T-helper 1 cell treated with Interleukin-12 subunit alpha and Interleukin-12 subunit beta and Interleukin-4 antibody, amounts not matched to agents 30 μg/mL and 1 μg/mL, for 36 hours (primary cell): ENCODE measurements around the gene MPP3.
"Not testable (repeated sequence)": the region's sequence is repeated elsewhere in the genome, so short reads cannot be mapped to it uniquely, and the experiment has no call there.

Experiments
- H3K27ac Mint-ChIP-seq: one replicate; pipeline ENCODE4 v1.8.0; 2021; ENCODE audit warnings: mild to moderate bottlenecking, mixed read lengths
- H3K27me3 Mint-ChIP-seq: one replicate; pipeline ENCODE4 v1.8.0; 2021; ENCODE audit warnings: low read depth, mixed read lengths
- H3K36me3 Mint-ChIP-seq: one replicate; pipeline ENCODE4 v1.8.0; 2021; ENCODE audit warnings: low read depth, mixed read lengths
- H3K4me1 Mint-ChIP-seq: one replicate; pipeline ENCODE4 v1.8.0; 2021; ENCODE audit warnings: low read depth, mixed read lengths
- H3K4me3 Mint-ChIP-seq: one replicate; pipeline ENCODE4 v1.8.0; 2021; ENCODE audit warnings: mild to moderate bottlenecking, moderate library complexity, mixed read lengths
- H3K9me3 Mint-ChIP-seq: one replicate; pipeline ENCODE4 v1.8.0; 2021; ENCODE audit warnings: mixed read lengths

The MPP3 gene

DNA sequence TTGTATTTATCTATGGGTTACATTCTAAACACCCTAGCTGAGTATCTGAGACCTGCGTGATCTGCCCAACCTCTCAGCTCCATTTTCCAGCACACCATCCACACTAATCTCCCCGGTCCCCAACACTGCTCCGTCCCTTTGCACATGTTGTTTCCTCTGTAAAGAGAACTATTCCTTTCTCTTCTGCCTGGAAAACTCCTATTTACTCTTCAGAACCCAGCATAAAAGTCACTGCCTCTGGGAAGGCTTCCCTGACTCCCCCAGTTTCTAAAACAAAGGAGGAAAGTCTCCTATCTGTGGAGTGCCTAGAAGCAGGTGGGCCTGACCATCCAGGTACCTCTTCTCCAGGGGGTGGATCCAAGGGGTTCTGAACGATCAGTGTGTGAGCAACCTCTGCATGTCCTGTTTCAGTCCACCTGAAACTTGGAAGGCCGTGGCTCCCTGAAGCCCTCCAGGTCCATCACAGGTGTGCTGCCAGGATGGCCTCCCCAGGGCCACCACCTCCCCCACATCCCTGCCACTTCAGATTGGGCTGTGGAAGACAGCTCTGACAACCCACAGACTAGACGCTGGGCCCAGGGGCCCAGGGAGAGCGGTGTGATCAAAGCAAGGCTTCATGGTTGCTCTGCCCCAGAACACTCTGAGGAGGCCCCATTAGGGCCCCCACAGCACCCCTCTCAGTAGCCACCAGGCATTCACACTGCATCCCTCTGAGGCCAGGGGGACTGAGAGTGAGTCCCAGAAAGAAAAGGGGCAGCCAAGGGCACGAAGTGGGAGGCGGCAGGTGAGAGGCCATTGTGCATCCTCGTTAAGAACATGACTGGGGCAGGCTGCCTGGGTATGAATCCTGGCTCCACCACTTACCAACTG is 20.3 kb downstream of the MPP3 start:
- no peak overlapping the region for H3K4me3 Mint-ChIP-seq
- H3K9me3 Mint-ChIP-seq: no peaks in the 10 kb centered on the region
- peaks cover 10% of the 10 kb centered on the region for H3K27me3 Mint-ChIP-seq
- no peaks in the 10 kb centered on the region for H3K4me1 Mint-ChIP-seq
- no peak overlapping the region for H3K27ac Mint-ChIP-seq
- no peaks in the 10 kb centered on the region for H3K36me3 Mint-ChIP-seq

DNA sequence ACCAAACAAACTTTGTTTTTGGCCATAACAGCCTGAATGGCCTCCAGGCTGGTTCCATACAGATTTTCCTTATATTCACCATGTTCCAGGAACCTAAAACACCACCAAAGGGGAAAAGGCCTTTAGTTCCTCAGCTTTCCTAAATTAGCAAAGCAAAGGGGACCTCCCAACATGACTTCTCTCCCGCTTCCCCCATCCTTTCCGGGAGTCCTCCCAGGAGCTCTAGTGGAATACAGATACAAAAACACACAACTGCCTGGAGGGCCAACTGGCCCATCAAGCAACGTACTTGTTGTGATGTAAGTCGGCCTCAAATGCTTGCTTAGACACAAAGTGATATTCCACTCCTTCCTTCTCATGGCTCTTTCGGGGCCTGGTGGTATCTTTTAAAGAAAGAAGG is 22.1 kb downstream of the MPP3 start:
- Mint-ChIP-seq H3K36me3 (no peaks in the 10 kb centered on the region), H3K27me3 (peaks cover 10% of the 10 kb centered on the region), H3K9me3 (no peaks in the 10 kb centered on the region), H3K27ac (no peak overlapping the region), H3K4me1 (no peaks in the 10 kb centered on the region), H3K4me3 (no peak overlapping the region)

DNA sequence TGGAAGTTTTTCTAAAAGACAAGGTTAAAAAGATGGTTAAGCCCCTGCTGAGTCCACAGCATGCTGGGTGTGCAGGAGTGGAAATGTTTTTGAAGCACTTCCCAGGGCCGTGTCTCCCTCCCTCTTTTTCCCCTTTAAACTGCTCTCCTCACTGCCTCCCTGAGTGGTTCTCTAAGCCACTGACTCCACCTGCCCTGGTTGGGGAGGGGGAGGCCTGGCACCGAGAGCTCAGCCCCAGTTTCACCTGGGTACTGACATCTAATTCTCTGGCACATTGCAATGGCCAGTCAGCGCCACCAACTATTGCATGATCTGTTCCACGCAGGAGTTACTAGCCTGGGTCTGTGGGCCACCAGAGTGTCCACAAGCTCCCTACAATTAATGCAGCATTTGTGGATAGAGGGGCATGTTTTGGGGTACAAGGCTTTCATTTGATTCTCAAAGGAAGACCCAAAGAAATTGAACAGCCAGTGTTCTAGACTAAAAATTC is 22.7 kb downstream of the MPP3 start:
- Mint-ChIP-seq H3K27ac (no peak overlapping the region), H3K27me3 (peaks cover 11% of the 10 kb centered on the region), H3K36me3 (no peaks in the 10 kb centered on the region), H3K9me3 (no peaks in the 10 kb centered on the region), H3K4me1 (no peaks in the 10 kb centered on the region), H3K4me3 (no peak overlapping the region)

DNA sequence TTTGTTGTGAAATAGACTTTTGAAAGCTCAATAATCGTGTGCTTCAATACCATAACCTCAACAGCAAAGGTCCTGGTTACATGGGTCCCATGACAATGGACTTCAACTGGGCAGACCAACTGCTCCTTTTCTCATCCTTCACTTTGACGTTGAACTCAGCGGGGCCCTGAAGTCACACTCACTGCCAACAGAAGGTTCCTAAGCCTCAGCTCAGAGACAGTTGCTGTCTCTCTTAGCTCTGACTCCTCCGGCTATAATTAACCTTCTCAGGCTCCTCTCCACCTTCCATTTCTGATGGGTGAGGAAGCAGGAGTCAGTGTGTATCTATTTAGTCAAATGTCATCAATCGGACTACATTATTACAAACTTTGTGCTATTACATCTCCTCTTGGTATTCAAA is 23.8 kb downstream of the MPP3 start:
- no peak overlapping the region for H3K27ac Mint-ChIP-seq
- H3K4me3 Mint-ChIP-seq: no peak overlapping the region
- no peaks in the 10 kb centered on the region for H3K4me1 Mint-ChIP-seq
- no peaks in the 10 kb centered on the region for H3K9me3 Mint-ChIP-seq
- peaks cover 20% of the 10 kb centered on the region for H3K27me3 Mint-ChIP-seq
- no peaks in the 10 kb centered on the region for H3K36me3 Mint-ChIP-seq

DNA sequence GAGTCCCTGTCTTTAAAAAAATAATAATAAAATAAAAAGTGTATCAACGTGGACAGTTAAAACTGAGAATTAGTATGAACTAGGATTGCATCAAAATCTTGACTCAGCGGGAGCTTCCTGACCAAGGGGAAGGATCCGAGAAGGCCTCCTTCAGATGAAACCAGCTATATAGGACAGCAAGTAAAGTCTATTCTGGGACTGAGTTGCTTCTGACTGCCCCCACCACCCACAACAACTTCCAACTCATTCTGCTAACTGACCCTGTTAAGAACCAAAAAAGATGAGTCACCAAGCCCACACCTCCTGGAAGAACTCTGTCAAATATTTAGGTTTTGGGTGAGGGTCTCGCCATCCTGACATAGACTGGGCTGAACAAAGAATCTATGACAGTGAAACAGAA is 24.9 kb downstream of the MPP3 start:
- no peaks in the 10 kb centered on the region for H3K4me1 Mint-ChIP-seq
- no peaks in the 10 kb centered on the region for H3K9me3 Mint-ChIP-seq
- H3K4me3 Mint-ChIP-seq: no peak overlapping the region
- no peak overlapping the region for H3K27ac Mint-ChIP-seq
- peaks cover 30% of the 10 kb centered on the region for H3K27me3 Mint-ChIP-seq
- no peaks in the 10 kb centered on the region for H3K36me3 Mint-ChIP-seq

DNA sequence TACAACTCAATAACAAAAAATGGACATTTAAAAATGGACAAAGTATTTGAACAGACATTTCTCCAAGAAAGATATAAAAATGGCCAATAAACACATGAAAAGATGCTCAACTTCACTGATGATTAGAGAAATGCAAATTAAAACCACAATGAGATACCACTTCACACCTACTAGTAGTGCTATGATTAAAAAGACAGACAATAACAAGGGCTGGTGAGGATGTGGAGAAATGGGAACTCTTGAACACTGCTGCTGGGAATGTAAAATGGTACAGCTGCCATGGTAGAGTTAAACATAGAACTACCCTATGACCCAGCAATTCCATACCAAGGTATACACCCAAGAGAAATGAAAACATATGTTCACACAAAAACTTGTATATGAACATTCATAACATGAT is 27.8 kb downstream of the MPP3 start:
- H3K9me3 Mint-ChIP-seq: no peaks in the 10 kb centered on the region
- H3K36me3 Mint-ChIP-seq: no peaks in the 10 kb centered on the region
- no peak overlapping the region for H3K4me3 Mint-ChIP-seq
- H3K27me3 Mint-ChIP-seq: peaks cover 35% of the 10 kb centered on the region
- no peak overlapping the region for H3K27ac Mint-ChIP-seq
- H3K4me1 Mint-ChIP-seq: no peaks in the 10 kb centered on the region

DNA sequence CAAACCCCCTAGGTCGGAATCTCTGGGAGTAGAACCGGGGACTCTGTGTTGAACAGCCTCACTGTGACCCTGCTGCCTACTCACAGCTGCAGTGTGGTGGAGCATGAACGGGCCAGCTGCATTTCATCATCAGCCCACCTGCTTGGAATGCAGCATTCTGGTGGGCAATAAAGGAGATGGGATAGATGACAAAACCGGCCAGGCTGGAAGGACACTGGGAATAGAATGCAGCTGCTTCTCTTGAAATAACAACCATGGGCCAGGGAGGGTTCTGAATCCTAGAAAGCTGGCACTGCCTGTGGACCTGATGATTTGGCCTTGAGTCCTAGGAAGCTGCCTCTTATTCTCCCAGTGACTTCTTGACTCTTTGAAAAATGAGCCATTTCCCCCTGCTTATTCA is 29.2 kb downstream of the MPP3 start:
- no peaks in the 10 kb centered on the region for H3K9me3 Mint-ChIP-seq
- no peaks in the 10 kb centered on the region for H3K4me1 Mint-ChIP-seq
- peaks cover 35% of the 10 kb centered on the region for H3K27me3 Mint-ChIP-seq
- no peak overlapping the region for H3K4me3 Mint-ChIP-seq
- H3K27ac Mint-ChIP-seq: no peak overlapping the region
- no peaks in the 10 kb centered on the region for H3K36me3 Mint-ChIP-seq

DNA sequence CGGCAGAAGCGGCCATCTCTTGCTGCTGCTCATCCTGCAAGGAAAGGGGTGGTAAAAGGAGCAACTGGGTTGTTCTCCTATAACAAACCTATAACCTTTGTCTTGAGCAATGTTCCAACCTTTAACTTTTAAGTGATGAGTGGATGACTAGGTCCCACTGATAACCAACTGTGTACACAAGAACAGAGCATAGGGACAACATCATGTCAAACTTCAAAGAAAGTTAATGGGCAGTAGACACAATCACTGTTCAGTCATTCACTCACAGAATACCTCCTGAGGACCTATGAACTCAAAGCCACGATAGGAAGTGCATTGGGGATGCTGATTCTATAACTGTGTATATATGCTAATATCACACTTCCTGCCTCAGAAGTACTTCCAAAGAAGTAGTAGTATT is 31.1 kb downstream of the MPP3 start:
- Mint-ChIP-seq H3K9me3 (no peaks in the 10 kb centered on the region), H3K4me1 (no peaks in the 10 kb centered on the region), H3K36me3 (no peaks in the 10 kb centered on the region), H3K4me3 (no peak overlapping the region), H3K27me3 (peaks cover 35% of the 10 kb centered on the region), H3K27ac (no peak overlapping the region)

DNA sequence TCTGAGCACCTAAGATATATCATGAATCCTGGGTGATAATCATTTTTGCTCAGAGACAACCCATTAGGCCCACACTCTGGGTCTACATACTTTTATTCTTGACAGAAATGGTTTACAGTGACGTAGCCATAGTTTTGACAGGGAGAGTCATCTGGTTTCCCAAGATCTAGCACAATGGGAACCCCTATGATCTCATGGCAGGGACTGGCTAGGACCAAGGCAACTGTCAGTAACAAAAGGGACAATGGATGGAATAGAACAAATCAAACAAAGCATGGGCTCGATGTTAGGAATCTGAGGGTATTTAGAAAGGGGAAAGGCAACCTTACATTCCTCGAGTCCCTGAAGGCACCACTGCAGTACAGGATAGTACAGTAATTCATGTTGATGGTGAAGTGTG is 32.2 kb downstream of the MPP3 start:
- H3K9me3 Mint-ChIP-seq: no peaks in the 10 kb centered on the region
- no peak overlapping the region for H3K27ac Mint-ChIP-seq
- H3K36me3 Mint-ChIP-seq: no peaks in the 10 kb centered on the region
- H3K27me3 Mint-ChIP-seq: peaks cover 42% of the 10 kb centered on the region
- no peak overlapping the region for H3K4me3 Mint-ChIP-seq
- H3K4me1 Mint-ChIP-seq: no peaks in the 10 kb centered on the region

DNA sequence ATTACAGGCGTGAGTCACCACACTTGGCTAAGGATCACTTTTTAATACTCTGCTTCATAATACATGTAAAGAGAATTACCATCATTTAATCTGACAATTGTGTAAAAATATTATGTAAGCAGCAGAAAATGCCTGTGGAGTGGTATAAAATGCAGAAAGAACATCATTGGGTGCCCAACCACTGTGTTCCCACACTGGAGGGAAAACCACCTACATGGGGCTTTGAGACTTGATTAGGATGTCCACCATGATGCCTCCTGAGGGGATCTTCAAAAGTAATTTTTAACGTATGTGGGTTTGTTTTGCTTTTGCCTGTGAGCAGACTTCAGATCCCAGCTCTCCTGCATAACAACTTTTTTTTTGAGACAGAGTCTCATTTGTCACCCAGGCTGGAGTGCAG is 33.9 kb downstream of the MPP3 start:
- no peak overlapping the region for H3K27ac Mint-ChIP-seq
- H3K9me3 Mint-ChIP-seq: no peaks in the 10 kb centered on the region
- H3K36me3 Mint-ChIP-seq: no peaks in the 10 kb centered on the region
- H3K4me3 Mint-ChIP-seq: no peak overlapping the region
- H3K4me1 Mint-ChIP-seq: no peaks in the 10 kb centered on the region
- H3K27me3 Mint-ChIP-seq: peaks cover 41% of the 10 kb centered on the region

DNA sequence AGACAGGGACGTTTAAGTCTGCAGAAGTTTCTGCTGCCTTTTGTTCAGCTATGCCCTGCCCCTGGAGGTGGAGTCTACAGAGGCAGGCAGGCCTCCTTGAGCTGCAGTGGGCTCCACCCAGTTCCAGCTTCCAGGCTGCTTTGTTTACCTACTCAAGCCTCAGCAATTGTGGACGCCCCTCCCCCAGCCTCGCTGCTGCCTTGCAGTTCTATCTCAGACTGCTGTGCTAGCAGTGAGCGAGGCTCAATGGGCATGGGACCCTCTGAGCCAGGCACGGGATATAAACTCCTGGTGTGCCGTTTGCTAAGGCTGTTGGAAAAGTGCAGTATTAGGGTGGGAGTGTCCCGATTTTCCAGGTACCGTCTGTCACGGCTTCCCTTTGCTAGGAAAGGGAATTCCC is 34.9 kb downstream of the MPP3 start:
- H3K27ac Mint-ChIP-seq, H3K4me3 Mint-ChIP-seq, H3K4me1 Mint-ChIP-seq, H3K36me3 Mint-ChIP-seq, H3K9me3 Mint-ChIP-seq: not testable (repeated sequence)
- H3K27me3 Mint-ChIP-seq: peaks cover 39% of the 10 kb centered on the region

DNA sequence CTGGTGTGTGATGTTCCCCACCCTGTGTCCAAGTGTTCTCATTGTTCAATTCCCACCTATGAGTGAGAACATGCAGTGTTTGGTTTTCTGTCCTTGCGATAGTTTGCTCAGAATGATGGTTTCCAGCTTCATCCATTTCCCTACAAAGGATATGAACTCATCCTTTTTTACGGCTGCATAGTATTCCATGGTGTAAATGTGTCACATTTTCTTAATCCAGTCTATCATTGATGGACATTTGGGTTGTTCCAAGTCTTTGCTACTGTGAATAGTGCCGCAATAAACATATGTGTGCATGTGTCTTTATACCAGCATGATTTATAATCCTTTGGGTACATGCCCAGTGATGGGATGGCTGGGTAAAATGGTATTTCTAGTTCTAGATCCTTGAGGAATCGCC is 40.3 kb downstream of the MPP3 start:
- H3K9me3 Mint-ChIP-seq, H3K27ac Mint-ChIP-seq, H3K36me3 Mint-ChIP-seq, H3K4me3 Mint-ChIP-seq, H3K4me1 Mint-ChIP-seq: not testable (repeated sequence)
- peaks cover 41% of the 10 kb centered on the region for H3K27me3 Mint-ChIP-seq

DNA sequence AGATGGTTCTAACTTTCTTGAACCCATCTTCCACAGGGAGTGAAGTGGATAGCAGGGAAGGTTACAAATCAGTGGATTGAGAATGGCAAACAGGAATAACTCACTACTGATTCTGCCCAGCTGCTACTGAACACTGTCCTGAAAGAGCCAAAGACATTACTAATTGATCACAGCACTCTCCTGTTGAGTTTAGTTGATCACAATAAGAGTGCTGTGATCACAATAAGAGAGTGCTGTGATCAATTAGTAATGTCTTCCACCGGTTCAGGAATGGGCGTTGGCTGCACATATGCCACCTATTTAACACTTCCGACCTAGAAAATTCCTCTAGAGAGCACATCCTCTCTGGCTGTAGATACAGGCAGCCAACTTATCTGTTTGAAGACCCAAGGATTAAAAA is 41.4 kb downstream of the MPP3 start:
- H3K4me3 Mint-ChIP-seq: no peak overlapping the region
- H3K9me3 Mint-ChIP-seq: no peaks in the 10 kb centered on the region
- H3K27me3 Mint-ChIP-seq: peaks cover 45% of the 10 kb centered on the region
- H3K4me1 Mint-ChIP-seq: no peaks in the 10 kb centered on the region
- no peaks in the 10 kb centered on the region for H3K36me3 Mint-ChIP-seq
- no peak overlapping the region for H3K27ac Mint-ChIP-seq

DNA sequence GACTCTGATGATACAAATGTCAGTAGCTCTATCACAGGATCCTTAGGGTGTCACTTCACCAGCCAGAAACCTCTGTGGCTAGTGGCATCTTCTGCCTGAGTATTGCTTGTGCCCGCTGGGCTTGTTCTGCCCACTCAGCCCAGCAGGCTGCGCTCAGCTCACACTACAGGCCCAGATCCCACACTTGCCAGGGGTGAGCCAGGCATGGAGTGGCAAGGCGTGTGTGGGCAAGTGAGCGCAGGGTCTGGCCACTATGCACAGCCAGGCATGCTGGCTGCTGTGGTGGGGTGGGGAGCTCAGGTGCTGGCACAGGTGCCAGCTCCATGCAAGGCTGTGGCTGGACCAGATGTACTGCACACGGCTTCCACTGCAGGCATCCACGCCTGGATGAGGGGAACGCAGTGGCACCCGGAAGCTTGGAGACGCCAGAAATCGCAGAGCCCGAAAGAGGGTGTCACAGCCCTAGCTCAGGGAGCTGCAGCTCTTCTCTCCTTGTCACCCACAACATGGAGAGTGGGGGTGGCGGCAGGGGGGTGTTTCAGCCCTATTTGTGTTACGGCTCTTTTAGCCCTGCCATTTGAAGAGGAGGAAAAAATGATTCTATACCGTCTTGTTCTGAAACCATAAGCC is 42.5 kb downstream of the MPP3 start:
- H3K36me3 Mint-ChIP-seq: no peaks in the 10 kb centered on the region
- H3K4me3 Mint-ChIP-seq: no peak overlapping the region
- H3K27me3 Mint-ChIP-seq: peaks cover 41% of the 10 kb centered on the region
- H3K4me1 Mint-ChIP-seq: no peaks in the 10 kb centered on the region
- H3K9me3 Mint-ChIP-seq: no peaks in the 10 kb centered on the region
- H3K27ac Mint-ChIP-seq: no peak overlapping the region

DNA sequence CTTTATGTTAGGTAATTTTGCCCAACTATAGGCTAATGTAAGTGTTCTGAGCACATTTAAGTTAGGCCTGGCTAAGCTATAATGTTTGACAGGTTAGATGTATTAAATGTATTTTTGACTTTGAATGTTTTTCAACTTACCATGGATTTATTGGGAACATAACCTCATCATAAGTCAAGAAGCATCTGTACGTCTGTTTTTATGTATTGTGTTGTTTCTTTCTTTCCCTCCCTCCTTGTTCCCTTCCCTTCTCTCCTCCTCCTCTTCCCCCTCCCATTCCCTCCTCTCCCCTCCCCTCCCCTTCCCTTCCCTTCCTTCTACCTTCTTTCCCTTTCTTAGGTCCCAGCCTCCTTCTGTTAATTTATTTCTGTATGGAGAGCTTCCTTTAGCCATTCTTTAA is 43.5 kb downstream of the MPP3 start:
- Mint-ChIP-seq H3K27me3 (peaks cover 41% of the 10 kb centered on the region), H3K9me3 (no peaks in the 10 kb centered on the region), H3K4me3 (no peak overlapping the region), H3K27ac (no peak overlapping the region), H3K36me3 (no peaks in the 10 kb centered on the region), H3K4me1 (no peaks in the 10 kb centered on the region)
